Skeletal muscle satellite cell (primary cell): ENCODE data around the gene MDFIC.

ENCODE experiments used
- H3K27me3 ChIP-seq: 2 replicates; pipeline ENCODE4 v1.7.0; 2013; ENCODE audit warnings: low read length; ENCODE audit not compliant: control insufficient read depth, insufficient read depth
- H3K36me3 ChIP-seq: 2 replicates; pipeline ENCODE4 v1.7.0; 2013; ENCODE audit warnings: mild to moderate bottlenecking, control low read depth, low read length; ENCODE audit not compliant: insufficient read depth
- H3K4me1 ChIP-seq: 2 replicates; pipeline ENCODE4 v1.7.0; 2013; ENCODE audit warnings: low read length; ENCODE audit not compliant: control insufficient read depth, insufficient read depth
- H3K4me2 ChIP-seq: 2 replicates; pipeline ENCODE4 v1.7.0; 2013; ENCODE audit warnings: mild to moderate bottlenecking, low read length
- H3K4me3 ChIP-seq: 2 replicates; pipeline ENCODE4 v1.7.0; 2013; ENCODE audit warnings: low read length
- H3K9ac ChIP-seq: 2 replicates; pipeline ENCODE4 v1.7.0; 2013; ENCODE audit warnings: mild to moderate bottlenecking, low read depth, low read length, moderate library complexity
- H3K9me3 ChIP-seq: replicated peaks from 2 replicates; pipeline ENCODE4 v1.7.0; 2013; ENCODE audit warnings: mild to moderate bottlenecking, control low read depth, low read length

The MDFIC gene

GRCh38 chr7:114979388-114979787 is 57.5 kb downstream of the MDFIC start:
- H3K9ac ChIP-seq = no peak overlapping the region
- no peaks in the 10 kb centered on the region for H3K9me3 ChIP-seq
- H3K4me1 ChIP-seq = peaks cover 17% of the 10 kb centered on the region
- H3K27me3 ChIP-seq = no peaks in the 10 kb centered on the region
- peaks cover 10% of the 10 kb centered on the region for H3K36me3 ChIP-seq
- H3K4me3 ChIP-seq = no peak overlapping the region
- no peak overlapping the region for H3K4me2 ChIP-seq

- no peak overlapping the region for H3K4me3 ChIP-seq
- no peak overlapping the region for H3K4me2 ChIP-seq
- H3K27me3 ChIP-seq = no peaks in the 10 kb centered on the region
- H3K9ac ChIP-seq = no peak overlapping the region
- H3K36me3 ChIP-seq = peaks cover 10% of the 10 kb centered on the region
- H3K9me3 ChIP-seq = no peaks in the 10 kb centered on the region
- peaks cover 17% of the 10 kb centered on the region for H3K4me1 ChIP-seq
Observed at GRCh38 chr7:114979803-114980507, 58.1 kb downstream of the MDFIC start.

DNA sequence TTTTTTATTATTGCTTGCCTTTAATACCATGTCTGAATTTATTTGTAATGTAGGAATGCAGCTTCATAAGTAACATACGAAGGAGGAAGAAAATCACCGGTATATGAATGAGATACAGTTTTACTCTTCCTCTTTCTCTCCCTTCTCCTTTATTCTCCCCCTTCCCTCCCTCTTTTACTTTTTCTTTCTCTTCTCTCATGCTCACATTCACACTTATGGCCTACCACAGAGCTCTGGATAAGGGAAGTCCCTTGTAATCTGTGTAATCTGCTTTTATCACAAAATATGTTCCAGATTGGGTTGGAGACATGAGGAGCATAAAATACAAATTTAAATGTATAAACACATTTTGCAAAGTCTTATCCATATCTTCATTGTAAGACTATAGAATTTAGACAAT is 59.4 kb downstream of the MDFIC start:
- Histone ChIP-seq H3K4me3 (no peak overlapping the region), H3K4me1 (peaks cover 19% of the 10 kb centered on the region), H3K9ac (no peak overlapping the region), H3K9me3 (no peaks in the 10 kb centered on the region), H3K4me2 (no peak overlapping the region), H3K36me3 (peaks cover 10% of the 10 kb centered on the region), H3K27me3 (no peaks in the 10 kb centered on the region)

- peaks cover 35% of the 10 kb centered on the region for H3K4me1 ChIP-seq
- H3K9ac ChIP-seq = no peak overlapping the region
- no peak overlapping the region for H3K4me3 ChIP-seq
- H3K4me2 ChIP-seq = no peak overlapping the region
- peaks cover 6% of the 10 kb centered on the region for H3K36me3 ChIP-seq
- no peaks in the 10 kb centered on the region for H3K9me3 ChIP-seq
- no peaks in the 10 kb centered on the region for H3K27me3 ChIP-seq
Observed at GRCh38 chr7:114985116-114985715, 63.3 kb downstream of the MDFIC start.

- no peaks in the 10 kb centered on the region for H3K9me3 ChIP-seq
- H3K4me3 ChIP-seq = no peak overlapping the region
- H3K27me3 ChIP-seq = no peaks in the 10 kb centered on the region
- H3K9ac ChIP-seq = no peak overlapping the region
- H3K36me3 ChIP-seq = peaks cover 3% of the 10 kb centered on the region
- H3K4me2 ChIP-seq = no peak overlapping the region
- H3K4me1 ChIP-seq = peaks cover 35% of the 10 kb centered on the region
Observed at GRCh38 chr7:114986190-114987180, 64.6 kb downstream of the MDFIC start.

DNA sequence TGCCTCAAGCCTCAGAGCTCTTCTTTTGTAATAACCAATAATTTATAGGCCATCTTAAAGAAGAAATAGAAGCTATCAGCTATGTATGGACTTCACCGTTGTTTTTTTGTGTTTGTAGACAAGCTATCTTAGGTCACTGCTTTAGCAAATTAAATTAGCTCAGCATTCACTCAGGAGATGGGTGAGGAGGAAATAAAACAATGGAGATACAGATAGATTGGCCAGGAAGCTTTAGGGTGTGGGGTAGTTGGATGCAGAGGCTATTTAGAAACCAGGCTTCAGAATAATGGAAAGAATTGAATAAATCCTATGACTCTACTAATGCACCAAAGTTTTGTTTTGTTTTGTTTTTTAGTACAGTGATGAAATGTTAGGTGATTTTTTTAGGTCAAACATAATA is 66.1 kb downstream of the MDFIC start:
- H3K36me3 ChIP-seq = peaks cover 3% of the 10 kb centered on the region
- H3K9me3 ChIP-seq = no peaks in the 10 kb centered on the region
- no peak overlapping the region for H3K9ac ChIP-seq
- H3K4me3 ChIP-seq = no peak overlapping the region
- no peak overlapping the region for H3K4me2 ChIP-seq
- peaks cover 35% of the 10 kb centered on the region for H3K4me1 ChIP-seq
- H3K27me3 ChIP-seq = no peaks in the 10 kb centered on the region

DNA sequence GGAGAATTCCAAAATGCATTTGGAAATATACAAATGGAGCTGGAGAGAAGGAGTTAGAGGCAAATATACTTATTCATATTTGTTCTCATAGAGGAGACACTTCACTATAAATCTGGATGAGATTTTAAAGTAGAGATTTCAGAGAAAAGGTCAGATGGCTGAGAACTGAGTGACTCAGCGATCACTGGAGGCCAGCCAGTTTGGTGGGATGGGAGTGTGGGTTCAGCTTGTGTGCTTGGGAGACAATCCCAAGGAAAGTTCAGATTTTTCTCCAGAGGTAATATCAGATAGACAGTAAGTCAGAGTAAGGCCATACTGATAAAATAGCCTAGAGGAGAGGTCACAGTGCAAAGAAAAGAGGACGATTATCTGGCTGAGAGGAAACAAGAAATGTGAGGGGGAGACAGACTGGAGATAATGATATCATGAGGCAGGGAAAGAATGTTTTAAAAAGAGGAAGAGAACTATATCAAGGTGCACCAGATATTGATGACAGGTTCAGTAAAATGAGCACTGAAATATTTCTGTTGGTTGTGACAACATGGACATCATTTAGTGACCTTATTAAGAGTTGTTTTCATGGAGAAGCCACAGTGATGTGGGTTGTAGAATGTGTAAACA is 67.0 kb downstream of the MDFIC start:
- no peak overlapping the region for H3K9ac ChIP-seq
- no peaks in the 10 kb centered on the region for H3K27me3 ChIP-seq

DNA sequence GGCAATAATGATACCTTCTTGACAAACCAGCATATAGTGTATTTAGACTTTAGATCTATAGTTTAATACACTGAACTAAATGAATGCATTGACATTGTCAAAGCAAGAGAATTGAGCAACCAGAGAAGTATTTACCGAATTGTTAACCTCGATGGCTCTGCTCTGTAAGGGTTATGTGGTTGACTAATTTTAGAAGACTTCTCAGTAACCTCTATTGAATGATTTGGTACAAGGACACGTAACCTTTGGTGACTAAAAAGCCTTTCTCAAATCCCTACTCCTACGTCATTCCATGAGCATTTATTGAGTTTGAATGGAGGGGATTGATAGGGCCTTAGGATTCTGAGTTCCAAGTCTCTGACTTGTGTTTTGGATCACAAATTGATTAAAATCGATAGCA is 67.6 kb downstream of the MDFIC start:
- H3K27me3 ChIP-seq = no peaks in the 10 kb centered on the region
- no peak overlapping the region for H3K9ac ChIP-seq
- H3K36me3 ChIP-seq = no peaks in the 10 kb centered on the region
- H3K4me1 ChIP-seq = peaks cover 35% of the 10 kb centered on the region
- H3K9me3 ChIP-seq = no peaks in the 10 kb centered on the region
- no peak overlapping the region for H3K4me3 ChIP-seq
- H3K4me2 ChIP-seq = no peak overlapping the region

More for the DNA sequence above, 67.0 kb downstream of the MDFIC start:
- Histone ChIP-seq H3K4me3 (no peak overlapping the region), H3K4me1 (peaks cover 35% of the 10 kb centered on the region), H3K9me3 (no peaks in the 10 kb centered on the region), H3K36me3 (peaks cover 3% of the 10 kb centered on the region), H3K4me2 (peak overlapping the region; percentile 21)

DNA sequence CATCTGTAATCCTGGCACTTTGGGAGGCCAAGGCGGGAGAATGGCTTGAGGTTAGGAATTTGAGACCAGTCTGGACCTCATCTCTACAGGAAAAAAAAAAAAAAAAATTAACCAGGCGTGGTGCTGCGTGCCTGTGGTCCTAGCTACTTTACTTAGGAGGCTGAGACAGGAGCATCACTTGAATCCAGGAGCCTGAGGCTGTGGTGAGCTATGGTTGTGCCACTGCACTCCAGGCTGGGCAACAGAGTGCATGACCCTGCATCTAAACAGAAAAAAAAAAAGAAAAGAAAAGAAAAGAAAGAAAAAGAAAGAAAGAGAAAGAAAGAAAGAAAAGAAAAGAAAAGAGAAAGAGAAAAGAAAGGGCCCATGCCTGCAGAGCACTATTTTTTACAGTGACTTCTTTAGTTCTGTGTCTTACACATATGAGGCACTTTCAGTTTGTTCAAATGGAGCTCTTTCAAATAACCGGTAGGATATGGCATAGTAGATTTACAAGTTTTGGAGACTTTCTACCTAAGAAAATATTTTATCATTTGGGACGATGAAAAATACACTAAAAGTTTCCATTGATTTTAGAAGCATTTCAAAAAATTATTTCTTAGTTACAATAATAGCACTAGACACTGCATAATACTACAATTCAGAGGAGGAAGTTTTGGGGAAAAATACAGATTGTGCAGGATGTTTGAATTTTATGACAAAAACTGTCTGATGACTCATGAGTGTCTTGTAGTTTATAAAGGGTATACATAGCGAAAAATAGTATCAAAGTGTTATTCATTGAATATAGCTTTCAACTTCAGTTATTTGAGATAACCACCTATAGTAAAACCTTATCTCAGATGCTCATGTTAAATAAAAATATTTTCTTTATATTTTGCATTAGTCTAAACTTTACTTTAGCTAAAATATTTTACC is 75.9 kb downstream of the MDFIC start:
- H3K36me3 ChIP-seq = peaks cover 7% of the 10 kb centered on the region
- no peaks in the 10 kb centered on the region for H3K27me3 ChIP-seq
- no peak overlapping the region for H3K9ac ChIP-seq
- H3K9me3 ChIP-seq = no peaks in the 10 kb centered on the region
- no peak overlapping the region for H3K4me3 ChIP-seq
- peaks cover 10% of the 10 kb centered on the region for H3K4me1 ChIP-seq
- peak overlapping the region; percentile 6 for H3K4me2 ChIP-seq

DNA sequence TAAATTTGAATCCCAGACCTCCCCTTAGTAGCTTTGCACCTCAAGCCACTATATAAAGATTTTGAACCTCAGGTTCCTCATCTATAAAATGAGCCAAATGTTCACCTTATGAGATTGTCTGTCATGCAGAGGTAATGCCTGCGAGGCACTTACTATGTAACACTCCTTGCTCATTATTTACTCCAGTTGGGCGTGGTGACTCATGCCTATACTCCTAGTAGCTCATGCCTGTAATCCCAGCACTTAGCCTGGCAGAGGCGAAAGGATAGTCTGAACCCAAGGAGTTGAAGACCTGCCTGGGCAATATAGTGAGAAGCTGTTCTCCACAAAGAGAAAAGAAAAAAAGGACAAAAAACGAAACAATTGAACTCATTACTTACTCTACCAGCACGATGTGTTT is 82.2 kb downstream of the MDFIC start:
- H3K9ac ChIP-seq = no peak overlapping the region

More for the DNA sequence above, 82.2 kb downstream of the MDFIC start:
- Histone ChIP-seq H3K4me1 (peaks cover 10% of the 10 kb centered on the region), H3K4me3 (no peak overlapping the region), H3K4me2 (no peak overlapping the region), H3K9me3 (no peaks in the 10 kb centered on the region), H3K27me3 (no peaks in the 10 kb centered on the region), H3K36me3 (peaks cover 4% of the 10 kb centered on the region)
